ENCODE data around the gene TECR.
"Not testable (repeated sequence)": the region's sequence is repeated elsewhere in the genome, so short reads cannot be mapped to it uniquely, and the experiment has no call there.

TECR gene

DNA sequence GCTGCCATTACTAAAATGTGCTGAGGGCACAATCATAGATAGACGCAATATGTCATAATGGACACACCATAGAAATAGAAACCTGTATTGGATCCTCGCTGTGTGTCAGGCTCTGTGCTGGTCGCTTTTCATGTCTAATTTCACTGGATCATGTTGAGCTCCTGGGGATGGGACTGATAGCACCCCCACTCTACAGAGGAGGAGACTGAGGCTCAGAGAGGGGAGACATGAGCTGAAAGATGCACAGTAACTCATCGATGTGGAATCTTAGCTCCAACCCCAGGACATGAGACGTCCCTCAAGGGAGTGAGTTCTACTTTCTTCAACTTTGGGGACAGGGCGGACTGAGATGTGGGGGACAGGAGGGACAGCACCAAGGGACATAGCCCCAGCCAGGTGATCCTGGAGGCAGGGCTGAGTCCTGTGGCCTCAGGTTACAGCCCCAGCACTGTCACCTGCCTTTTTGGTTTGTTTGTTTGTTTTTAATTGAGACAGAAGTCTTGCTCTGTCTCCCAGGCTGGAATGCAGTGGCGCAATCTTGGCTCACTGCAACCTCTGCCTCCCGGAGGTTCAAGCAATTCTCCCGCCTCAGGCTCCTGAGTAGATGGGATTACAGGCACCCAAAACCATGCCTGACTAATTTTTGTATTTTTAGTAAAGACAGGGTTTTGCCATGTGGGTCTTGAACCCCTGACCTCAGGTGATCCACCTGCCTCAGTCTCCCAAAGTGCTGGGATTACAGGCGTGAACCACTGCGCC, 26.9 kb upstream of the TECR start:
- TF ChIP-seq, protein P1, sequence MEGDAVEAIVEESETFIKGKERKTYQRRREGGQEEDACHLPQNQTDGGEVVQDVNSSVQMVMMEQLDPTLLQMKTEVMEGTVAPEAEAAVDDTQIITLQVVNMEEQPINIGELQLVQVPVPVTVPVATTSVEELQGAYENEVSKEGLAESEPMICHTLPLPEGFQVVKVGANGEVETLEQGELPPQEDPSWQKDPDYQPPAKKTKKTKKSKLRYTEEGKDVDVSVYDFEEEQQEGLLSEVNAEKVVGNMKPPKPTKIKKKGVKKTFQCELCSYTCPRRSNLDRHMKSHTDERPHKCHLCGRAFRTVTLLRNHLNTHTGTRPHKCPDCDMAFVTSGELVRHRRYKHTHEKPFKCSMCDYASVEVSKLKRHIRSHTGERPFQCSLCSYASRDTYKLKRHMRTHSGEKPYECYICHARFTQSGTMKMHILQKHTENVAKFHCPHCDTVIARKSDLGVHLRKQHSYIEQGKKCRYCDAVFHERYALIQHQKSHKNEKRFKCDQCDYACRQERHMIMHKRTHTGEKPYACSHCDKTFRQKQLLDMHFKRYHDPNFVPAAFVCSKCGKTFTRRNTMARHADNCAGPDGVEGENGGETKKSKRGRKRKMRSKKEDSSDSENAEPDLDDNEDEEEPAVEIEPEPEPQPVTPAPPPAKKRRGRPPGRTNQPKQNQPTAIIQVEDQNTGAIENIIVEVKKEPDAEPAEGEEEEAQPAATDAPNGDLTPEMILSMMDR (IDR thresholded peaks at IDR 0.05), result no peak
- H3K4me3 ChIP-seq, result no peak overlapping the region
- no peak for DNase-seq (ENCODE audit: low spot score)
- H3K27ac ChIP-seq, result no peak overlapping the region

DNA sequence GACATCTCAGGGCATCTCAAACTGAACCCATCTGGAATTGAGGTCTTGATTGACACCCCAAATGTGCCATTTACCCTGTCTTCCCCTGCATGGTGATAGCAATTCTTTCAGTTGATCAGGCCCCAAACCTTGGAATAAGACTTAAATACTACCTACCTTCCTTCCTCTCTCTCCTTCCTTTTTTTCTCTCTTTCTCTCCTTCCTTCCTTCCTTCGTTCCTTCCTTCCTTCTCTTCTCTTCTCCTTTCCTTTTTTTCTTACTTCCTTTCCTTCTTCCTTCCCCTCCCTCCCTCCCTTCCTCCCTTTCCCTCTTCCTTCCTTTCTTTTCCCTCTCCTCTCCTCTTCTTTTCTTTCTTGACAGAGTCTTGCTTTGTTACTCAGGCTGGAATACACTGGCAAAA, 26.1 kb upstream of the TECR start:
- Histone ChIP-seq H3K27ac (no peak overlapping the region), H3K4me3 (no peak overlapping the region)
- TF ChIP-seq, protein P1 (IDR thresholded peaks at IDR 0.05), result no peak
- no peak for DNase-seq (ENCODE audit: low spot score)

DNA sequence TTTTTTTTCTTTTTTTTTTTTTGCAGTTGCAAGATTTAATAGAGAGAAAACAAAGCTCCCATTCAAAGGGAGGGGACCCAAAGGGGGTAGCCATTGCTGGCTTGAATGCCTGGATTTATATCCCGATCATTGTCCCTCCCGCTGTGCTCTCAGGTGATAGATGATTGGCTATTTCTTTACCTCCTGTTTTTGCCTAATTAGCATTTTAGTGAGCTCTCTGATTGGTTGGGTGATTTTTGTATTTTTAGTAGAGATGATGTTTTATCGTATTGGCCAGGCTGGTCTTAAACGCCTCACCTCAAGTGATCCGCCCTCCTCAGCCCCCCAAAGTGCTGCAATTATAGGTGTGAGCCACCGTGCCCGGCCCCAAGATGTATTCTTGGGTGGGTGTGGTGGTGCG, 24.8 kb upstream of the TECR start:
- not testable (repeated sequence) for H3K4me3 ChIP-seq; H3K27ac ChIP-seq; DNase-seq (ENCODE audit: low spot score)

DNA sequence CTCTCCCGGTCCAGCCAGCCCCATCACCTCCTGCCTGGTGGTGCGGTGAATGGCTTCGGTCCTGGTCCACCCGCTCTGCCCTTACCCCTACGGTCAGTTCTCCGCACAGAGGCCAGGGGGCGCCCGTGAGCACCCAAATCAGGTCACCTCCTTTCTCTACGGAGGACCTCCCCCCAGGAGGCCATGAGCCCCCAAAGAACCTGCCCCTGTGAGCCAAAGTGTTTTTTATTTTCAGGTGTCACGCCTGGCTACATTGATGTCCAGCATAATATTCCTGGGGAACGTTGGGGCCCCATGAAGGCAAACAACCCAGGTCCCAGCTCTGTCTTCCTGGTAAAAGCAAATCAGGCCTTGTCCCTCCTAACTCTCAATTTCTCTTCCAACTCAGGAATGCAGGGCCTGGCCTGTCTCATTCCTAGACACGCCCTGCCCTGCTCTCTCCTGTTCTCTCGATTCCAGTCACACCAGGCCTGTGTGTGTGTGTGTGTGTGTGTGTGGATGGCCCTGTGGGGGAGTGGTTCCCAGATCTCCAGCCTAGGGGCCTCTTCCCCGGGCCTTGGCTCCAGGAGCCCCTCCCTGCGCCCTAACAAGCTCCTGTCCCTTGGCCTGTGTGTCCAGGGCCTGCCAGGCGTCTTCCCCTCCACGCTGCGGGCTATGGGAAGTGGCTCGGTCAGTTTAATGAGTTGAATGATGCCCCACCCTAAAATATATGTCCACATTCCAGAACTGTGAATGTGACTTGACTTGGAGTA, 23.7 kb upstream of the TECR start:
- DNase-seq (ENCODE audit: low spot score), result no peak
- H3K4me3 ChIP-seq, result no peak overlapping the region
- H3K27ac ChIP-seq, result no peak overlapping the region
- TF ChIP-seq, protein P1 (IDR thresholded peaks at IDR 0.05), result no peak

DNA sequence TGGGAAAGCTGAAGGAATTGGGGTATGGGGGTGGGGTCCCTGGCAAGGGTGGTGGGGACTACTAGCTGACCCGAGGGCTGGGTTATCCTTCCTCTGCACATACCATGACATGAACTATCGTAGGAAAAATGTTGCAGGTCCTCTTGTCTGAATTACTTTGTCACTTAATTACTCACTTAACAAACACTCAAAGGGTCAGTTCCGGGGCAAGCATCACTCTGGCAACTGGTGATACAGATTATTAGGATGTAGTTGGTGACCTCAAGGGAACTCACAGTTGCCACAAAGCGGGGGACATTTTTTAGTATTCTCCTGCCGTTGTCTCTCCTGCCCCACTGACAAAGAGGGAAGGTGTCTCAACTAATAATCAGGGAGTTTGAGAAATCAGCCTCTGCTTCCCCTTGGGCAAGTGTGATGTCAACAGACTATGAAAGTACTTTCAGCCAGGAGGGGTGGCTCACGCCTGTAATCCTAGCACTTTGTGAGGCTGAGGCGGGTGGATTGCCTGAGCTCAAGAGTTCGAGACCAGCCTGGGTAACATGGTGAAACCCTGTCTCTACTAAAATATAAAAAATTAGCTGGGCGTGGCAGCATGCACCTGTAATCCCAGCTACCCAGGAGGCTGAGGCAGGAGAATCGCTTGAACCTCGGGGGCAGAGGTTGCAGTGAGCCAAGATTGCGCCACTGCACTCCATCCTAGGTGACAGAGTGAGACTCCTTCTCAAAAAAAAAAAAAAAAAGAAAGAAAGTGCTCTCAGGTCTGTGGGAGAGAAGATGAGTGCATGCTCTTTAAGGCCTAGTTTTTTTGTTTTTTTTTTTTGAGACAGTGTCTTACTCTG, 21.5 kb upstream of the TECR start:
- TF ChIP-seq, protein P1 (IDR thresholded peaks at IDR 0.05), result no peak
- no peak overlapping the region for H3K27ac ChIP-seq
- H3K4me3 ChIP-seq, result no peak overlapping the region
- no peak for DNase-seq (ENCODE audit: low spot score)

DNA sequence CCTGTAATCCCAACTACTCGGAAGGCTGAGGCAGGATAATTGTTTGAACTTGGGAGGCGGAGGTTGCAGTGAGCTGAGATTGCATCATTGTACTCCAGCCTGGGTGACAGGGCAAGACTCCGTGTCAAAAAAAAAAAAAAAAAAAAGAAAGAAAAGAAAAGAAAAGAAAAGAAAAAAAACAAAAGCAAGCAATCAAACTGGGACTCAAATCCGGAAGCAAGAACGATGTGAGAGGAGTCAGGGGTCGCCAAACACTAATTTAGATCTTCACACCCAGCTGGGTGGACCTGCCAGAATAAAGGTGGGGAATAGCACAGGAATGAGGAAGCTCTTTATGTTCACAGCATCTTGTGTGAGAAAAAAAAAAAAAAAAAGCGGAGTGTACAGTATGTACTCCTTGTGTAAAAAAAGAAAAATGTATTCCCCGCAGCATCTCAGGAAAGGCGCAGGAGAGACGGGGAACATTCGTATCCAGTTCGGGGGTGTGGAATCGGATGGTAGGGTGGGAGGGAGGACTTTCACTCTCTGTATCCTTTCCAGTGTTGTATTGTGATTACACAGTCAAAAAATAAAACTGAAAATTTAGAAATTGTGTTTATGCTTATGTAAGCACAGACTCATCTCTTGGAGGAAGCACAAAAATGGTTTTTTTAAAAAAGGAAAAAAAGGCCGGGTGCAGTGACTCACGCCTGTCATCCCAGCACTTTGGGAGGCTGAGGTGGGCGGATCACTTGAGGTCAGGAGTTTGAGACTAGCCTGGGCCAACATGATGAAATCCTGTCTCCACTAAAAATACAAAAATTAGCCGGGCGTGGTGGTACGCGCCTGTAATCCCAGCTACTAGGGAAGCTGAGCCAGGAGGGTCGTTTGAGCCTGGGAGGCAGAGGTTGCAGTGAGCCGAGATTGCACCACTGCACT, 18.8 kb upstream of the TECR start:
- no peak for DNase-seq (ENCODE audit: low spot score)
- TF ChIP-seq, protein P1 (IDR thresholded peaks at IDR 0.05), result no peak
- H3K27ac ChIP-seq, result peak overlapping the region in 1 of 2 donors; percentile 45
- no peak overlapping the region for H3K4me3 ChIP-seq

All from coronary artery (tissue), 2 donors.